ENCODE measurements around the gene F5. TPM values are rescaled to one million over a fixed set of nuclear protein-coding genes. Genes with fewer than 3 reads are reported as not detected.
A peak's percentile ranks its signal among the peaks of the same experiment; 100 is the strongest.

Gene F5
- total RNA-seq, 1 experiment from 2014 or later, result 0.37 TPM

- Histone ChIP-seq H3K9ac (ENCODE audit: low read length) (no peak overlapping the region), H3K27me3 (ENCODE audit: insufficient read depth, low read length) (no peaks in the 10 kb centered on the region), H3K36me3 (ENCODE audit: control insufficient read depth in 1 of 2, insufficient read depth in 2 of 2, low read length in 2 of 2) (no peaks in the 10 kb centered on the region), H3K4me3 (replicated peaks in 1 of 2; ENCODE audit: low read depth in 1 of 2, low read length in 2 of 2) (no peak overlapping the region), H3K9me3 (ENCODE audit: control insufficient read depth in 1 of 2, insufficient read depth in 1 of 2, low read depth in 1 of 2, low read length in 2 of 2) (no peaks in the 10 kb centered on the region), H3K9me2 (ENCODE audit: insufficient read depth) (no peaks in the 10 kb centered on the region), H3K4me2 (ENCODE audit: low read length) (no peak overlapping the region), H2AFZ (ENCODE audit: low read depth, low read length, poor library complexity, severe bottlenecking) (peak overlapping the region; percentile 24), H4K20me1 (ENCODE audit: insufficient read depth) (no peaks in the 10 kb centered on the region), H3K27ac (ENCODE audit: low read depth, low read length) (no peak overlapping the region), H3K79me2 (ENCODE audit: insufficient read depth, low read length) (no peaks in the 10 kb centered on the region), H3K4me1 (ENCODE audit: control insufficient read depth in 1 of 2, insufficient read depth in 2 of 2, low read length in 2 of 2) (no peaks in the 10 kb centered on the region)
- ChIA-PET CTCF (interaction anchor here (0.6 to 2.8 kb wide), 24 partner anchors 8 to 943 kb away, joined by 3 to 35 read pairs (median 4); partner anchors contain the start of genes F5 and SLC19A2), POLR2A (no interaction called here), RAD21 (ENCODE audit: low non-redundant PET in 1 of 2, low total read pairs in 2 of 2, uncharacterized antibody in 2 of 2, unreplicated experiment in 2 of 2) (interaction anchor here (0.6 to 1.8 kb wide), 6 partner anchors 17 to 1522 kb away, joined by 3 to 6 read pairs (median 4); partner anchors contain the start of gene SLC19A2 (in 1 of the 2))
- intact Hi-C loops (cut with micrococcal nuclease), result loop anchor here (1.0 to 10.0 kb wide), 3 partner anchors 80 to 943 kb away; no protein-coding TSS in a partner anchor
- DNase-seq (ENCODE audit: low read depth, low spot score) (peak; percentile 65), ATAC-seq (peak; percentile 89)
- TF ChIP-seq RAD21 (IDR thresholded peaks at IDR 0.05; ENCODE audit: low read depth) (peak; percentile 92), POLR2AphosphoS5 (IDR thresholded peaks at IDR 0.05; ENCODE audit: low read depth, low read length) (no peak), CTCF (IDR thresholded peaks at IDR 0.05 in 2 of 3, conservative IDR thresholded peaks at IDR 0.05 in 1 of 3; ENCODE audit: borderline replicate concordance in 1 of 3, insufficient read depth in 1 of 3, low read depth in 2 of 3, low read length in 2 of 3) (peak; percentile 77 to 84 (median 82))
- no TSS peak for BruUV-seq (replicated peaks)
Measured at GRCh38 chr1:169546087-169546995, 39.9 kb downstream of the F5 start.

GRCh38 chr1:169545472-169545871 is 40.8 kb downstream of the F5 start:
- H3K9ac ChIP-seq (ENCODE audit: low read length), result no peak overlapping the region
- ChIA-PET CTCF (interaction anchor here (1.0 to 2.8 kb wide), 6 partner anchors 12 to 942 kb away, joined by 3 to 35 read pairs (median 6); partner anchors contain the start of gene F5), RAD21 (ENCODE audit: low non-redundant PET in 1 of 2, low total read pairs in 2 of 2, uncharacterized antibody in 2 of 2, unreplicated experiment in 2 of 2) (interaction anchor here in 1 of 2 experiments (1.8 kb wide), 1 partner anchor 80 kb away, joined by 6 read pairs; no protein-coding TSS in a partner anchor), POLR2A (no interaction called here)
- ATAC-seq (no peak), DNase-seq (ENCODE audit: low read depth, low spot score) (no peak)
- intact Hi-C loops (cut with micrococcal nuclease), result loop anchor here (10.0 kb wide), 1 partner anchor 171 kb away; no protein-coding TSS in a partner anchor
- H3K9me2 ChIP-seq (ENCODE audit: insufficient read depth), result no peaks in the 10 kb centered on the region
- H3K9me3 ChIP-seq (ENCODE audit: control insufficient read depth in 1 of 2, insufficient read depth in 1 of 2, low read depth in 1 of 2, low read length in 2 of 2), result no peaks in the 10 kb centered on the region
- BruUV-seq (replicated peaks), result no TSS peak
- H4K20me1 ChIP-seq (ENCODE audit: insufficient read depth), result no peaks in the 10 kb centered on the region
- no peak overlapping the region for H3K27ac ChIP-seq (ENCODE audit: low read depth, low read length)
- no peaks in the 10 kb centered on the region for H3K27me3 ChIP-seq (ENCODE audit: insufficient read depth, low read length)
- no peaks in the 10 kb centered on the region for H3K79me2 ChIP-seq (ENCODE audit: insufficient read depth, low read length)
- H2AFZ ChIP-seq (ENCODE audit: low read depth, low read length, poor library complexity, severe bottlenecking), result no peak overlapping the region
- no peaks in the 10 kb centered on the region for H3K36me3 ChIP-seq (ENCODE audit: control insufficient read depth in 1 of 2, insufficient read depth in 2 of 2, low read length in 2 of 2)
- H3K4me3 ChIP-seq (replicated peaks in 1 of 2; ENCODE audit: low read depth in 1 of 2, low read length in 2 of 2), result no peak overlapping the region
- H3K4me1 ChIP-seq (ENCODE audit: control insufficient read depth in 1 of 2, insufficient read depth in 2 of 2, low read length in 2 of 2), result no peaks in the 10 kb centered on the region
- H3K4me2 ChIP-seq (ENCODE audit: low read length), result no peak overlapping the region
- TF ChIP-seq SP1 (IDR thresholded peaks at IDR 0.05; ENCODE audit: low read depth) (no peak), YY1 (IDR thresholded peaks at IDR 0.05; ENCODE audit: extremely low read depth, insufficient replicate concordance, low read depth, low read length) (no peak), ELF1 (IDR thresholded peaks at IDR 0.05; ENCODE audit: borderline replicate concordance, low read depth) (no peak), EZH2phosphoT487 (IDR thresholded peaks at IDR 0.05; ENCODE audit: borderline replicate concordance) (no peak), CBX3 (IDR thresholded peaks at IDR 0.05; ENCODE audit: low read depth) (no peak), SRF (IDR thresholded peaks at IDR 0.05; ENCODE audit: low read depth) (no peak), FOSL1 (IDR thresholded peaks at IDR 0.05; ENCODE audit: low read depth) (no peak), TCF7L2 (IDR thresholded peaks at IDR 0.05; ENCODE audit: borderline replicate concordance, extremely low read depth, insufficient read depth, insufficient read length) (no peak), MAX (IDR thresholded peaks at IDR 0.05) (no peak), CTCF (IDR thresholded peaks at IDR 0.05 in 2 of 3, conservative IDR thresholded peaks at IDR 0.05 in 1 of 3; ENCODE audit: borderline replicate concordance in 1 of 3, insufficient read depth in 1 of 3, low read depth in 2 of 3, low read length in 2 of 3) (no peak), SIN3A (IDR thresholded peaks at IDR 0.05; ENCODE audit: low read depth) (no peak)
